DMS153 (cell line): Measurements from ENCODE around the gene MRAP2.
A peak's percentile ranks its signal among the peaks of the same experiment; 100 is the strongest.
"Not testable (repeated sequence)": the region's sequence is repeated elsewhere in the genome, so short reads cannot be mapped to it uniquely, and the experiment has no call there.

Source experiments
- DNase-seq: peaks from one replicate; lab custom pipeline; 2025; lab: John Stamatoyannopoulos, UW

MRAP2 gene

DNA sequence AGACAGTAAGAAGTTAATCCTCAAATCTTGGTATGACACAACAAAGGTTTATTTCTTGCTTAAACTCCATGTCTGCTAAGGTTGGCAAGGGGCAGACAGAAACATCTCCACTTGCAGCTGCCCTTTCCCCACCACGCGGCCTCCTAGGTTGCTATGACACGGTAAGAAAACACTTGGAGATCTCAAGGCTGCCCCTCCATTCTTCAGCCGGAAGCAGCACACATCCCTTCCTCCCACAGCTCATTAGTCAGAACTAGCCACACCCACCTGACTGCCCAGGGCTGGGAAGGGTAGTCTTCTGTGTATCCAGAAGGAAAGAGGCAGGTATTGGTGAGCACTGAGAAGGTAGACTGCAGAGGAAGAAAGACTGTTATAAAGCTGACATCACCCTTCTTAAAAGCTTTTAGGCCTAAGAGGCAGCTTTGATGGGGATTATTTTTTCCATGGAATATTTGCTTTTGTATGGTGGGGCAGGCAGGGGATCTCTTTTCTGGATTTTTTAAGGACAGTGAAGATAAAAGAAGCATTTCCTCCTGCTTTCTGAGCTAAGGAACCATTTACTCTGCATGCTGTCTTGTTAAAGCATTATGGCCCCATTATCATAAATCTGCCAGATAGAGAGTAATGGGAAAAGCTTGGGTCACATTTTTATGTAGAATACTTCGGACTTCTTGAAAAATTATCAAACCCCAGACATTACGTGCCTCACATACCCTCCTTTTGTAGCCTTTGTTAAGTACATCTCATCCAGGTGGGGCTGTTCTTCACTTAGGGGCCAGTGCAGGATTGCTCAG lies 41.6 kb downstream of the MRAP2 start:
- peak; percentile 25 for DNase-seq

DNA sequence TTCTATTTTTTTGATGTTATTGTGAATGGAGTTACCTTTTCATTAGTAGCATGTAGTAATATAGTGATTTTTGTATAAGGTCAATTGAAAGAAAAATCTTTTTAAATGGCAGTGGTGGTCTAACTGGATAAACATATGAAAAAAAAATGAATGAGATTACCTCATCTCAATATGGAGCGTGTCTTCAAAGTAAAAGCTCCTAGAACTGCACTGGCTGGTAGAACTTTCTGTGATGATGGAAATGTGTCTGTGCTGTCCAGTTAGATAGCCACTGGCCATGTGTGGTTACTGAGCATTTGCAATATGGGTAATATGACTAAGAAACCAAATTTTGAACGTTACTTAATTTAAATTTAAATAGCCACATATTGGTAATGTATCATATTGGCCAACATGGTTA lies 44.1 kb downstream of the MRAP2 start:
- DNase-seq = no peak

DNA sequence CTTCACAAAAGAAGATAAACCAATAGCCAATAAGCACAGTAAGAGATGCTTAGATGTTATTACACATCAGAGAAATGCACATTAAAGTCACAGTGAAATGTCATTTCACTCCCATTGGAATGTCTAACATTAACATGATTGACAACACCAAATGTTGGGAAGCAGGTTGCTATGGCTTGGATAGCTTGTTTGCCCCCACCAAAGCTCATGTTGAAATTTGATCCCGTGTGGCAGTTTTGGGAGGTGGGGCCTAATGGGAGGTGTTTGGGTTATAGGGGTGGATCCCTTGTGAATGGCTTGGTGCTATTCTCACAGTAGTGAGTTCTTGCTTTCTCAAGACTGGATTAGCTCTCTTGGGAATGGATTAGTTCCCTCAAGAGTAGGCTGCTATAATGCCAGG lies 44.8 kb downstream of the MRAP2 start:
- DNase-seq = no peak

DNA sequence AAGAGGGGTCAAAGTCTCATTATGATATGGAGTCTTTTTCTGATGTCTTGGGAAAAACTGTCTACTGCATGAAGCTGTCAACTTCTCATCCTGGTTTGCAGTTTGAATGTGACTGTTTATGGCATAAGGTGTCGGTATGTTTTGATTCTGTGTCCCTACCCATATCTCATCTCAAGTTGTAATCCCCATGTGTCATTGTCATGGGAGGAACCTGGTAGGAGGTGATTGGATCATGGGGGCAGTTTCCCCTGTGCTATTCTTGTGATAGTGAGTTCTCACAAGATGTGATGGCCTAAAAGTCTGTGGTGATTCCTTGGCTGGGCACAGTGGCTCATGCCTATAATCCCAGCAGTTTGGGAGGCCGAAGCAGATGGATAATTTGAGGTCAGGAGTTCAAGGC lies 47.6 kb downstream of the MRAP2 start:
- DNase-seq = no peak

DNA sequence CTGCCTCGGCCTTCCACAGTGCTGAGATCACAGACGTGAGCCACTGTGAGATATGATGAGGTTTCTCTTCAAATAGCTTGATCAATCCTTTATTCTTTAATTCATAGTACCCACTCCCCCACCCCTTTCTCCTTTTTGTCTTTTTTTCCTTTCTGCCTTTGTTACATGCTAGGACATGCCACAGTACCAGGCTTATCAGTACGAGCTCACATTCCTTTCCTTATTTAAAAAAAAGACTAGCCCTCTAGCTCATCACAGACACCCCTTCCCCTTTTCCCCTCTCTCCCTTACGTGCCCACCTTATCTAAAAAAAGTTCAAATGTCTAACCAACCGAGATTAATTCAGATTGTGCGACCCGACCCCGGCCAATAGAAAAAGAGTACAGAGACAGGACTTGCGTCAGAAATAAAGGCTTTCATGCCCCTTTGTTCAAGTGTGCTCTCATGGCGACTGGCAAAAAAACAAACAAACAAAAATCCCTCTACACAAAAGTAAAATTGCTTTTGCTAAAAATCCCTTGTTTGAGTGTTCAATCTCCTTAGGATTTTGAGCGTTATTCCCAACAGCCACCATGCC lies 49.2 kb downstream of the MRAP2 start:
- peak; percentile 36 for DNase-seq

DNA sequence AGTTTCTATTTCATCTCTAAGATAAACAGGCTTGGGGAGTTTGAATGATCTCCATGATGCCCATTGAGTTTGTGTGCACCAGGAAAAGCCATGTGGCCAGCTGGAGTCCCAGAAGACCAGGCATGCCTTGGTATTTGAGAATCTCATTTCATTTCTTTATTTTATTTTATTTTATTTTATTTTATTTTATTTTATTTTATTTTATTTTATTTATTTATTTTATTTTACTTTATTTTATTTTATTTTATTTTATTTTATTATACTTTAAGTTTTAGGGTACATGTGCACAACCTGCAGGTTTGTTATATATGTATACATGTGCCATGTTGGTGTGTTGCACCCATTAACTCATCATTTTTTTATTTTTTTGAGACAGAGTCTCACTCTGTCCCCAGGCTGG lies 51.1 kb downstream of the MRAP2 start:
- DNase-seq = not testable (repeated sequence)

DNA sequence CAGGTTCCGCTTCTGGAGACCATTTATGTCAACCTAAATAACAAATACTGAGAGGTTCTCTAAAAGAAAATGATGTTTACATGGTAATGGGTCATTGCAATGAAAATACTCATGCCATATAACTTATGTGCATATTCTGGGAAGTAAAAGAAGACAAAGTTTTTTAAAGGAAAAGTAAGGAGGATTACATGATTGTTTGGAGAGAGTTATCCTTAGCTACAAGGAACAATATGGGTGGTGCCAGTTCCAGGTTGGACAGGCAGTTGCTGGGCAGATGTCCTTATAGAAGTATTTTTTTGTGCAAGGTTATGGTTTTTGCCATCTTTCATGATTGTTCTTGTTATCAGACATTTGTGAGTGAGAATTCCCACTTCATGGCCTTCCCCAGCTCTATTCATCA lies 52.5 kb downstream of the MRAP2 start:
- no peak for DNase-seq

DNA sequence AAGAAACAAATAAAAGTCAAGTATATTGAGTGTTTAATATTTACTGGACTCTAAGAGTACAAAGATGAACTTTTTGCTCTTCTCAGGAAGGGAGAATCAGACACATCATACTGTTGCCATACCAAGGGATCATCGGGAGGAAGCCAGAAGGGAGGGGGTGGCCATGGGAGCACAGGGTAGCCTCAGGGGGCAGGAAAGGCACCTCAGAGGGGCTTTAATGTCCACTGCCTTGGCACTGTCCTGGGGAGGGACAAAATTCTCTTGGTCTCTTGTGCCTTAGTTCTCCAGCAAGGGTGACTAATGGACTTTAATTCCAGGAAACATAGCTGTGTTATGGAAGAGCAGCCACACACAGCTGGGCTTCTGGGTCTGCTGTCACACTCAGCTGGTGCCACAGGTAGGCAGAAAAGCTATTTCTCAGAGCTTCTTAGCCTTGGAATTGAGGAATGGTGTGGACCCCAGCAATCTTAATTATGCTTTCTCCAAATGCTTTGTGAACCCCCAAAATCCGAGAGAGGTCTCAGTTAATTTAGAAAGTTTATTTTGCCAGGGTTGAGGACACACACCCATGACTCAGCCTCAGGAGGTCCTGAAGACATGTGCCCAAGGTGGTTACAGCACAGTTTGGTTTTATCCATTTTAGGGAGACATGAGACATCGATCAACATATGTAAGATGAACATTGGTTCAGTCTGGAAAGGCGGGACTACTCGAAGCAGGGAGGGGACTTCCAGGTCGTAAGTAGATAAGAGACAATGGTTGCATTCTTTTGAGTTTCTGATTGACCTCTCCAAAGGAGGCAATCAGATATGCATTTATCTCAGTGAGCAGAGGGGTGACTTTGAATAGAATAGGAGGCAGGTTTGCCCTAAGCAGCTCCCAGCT lies 53.2 kb downstream of the MRAP2 start:
- no peak for DNase-seq

DNA sequence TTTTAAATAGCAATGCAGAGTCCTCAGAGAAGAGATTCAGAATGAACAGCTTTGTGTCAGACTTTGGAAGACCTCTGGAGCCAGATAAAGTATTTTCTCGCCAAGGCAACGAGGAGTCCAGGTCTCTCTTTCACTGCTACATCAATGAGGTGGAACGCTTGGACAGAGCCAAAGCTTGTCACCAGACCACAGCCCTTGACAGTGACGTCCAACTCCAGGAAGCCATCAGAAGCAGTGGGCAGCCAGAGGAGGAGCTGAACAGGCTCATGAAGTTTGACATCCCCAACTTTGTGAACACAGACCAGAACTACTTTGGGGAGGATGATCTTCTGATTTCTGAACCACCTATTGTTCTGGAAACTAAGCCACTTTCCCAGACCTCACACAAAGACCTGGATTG lies 55.5 kb downstream of the MRAP2 start:
- DNase-seq = no peak

DNA sequence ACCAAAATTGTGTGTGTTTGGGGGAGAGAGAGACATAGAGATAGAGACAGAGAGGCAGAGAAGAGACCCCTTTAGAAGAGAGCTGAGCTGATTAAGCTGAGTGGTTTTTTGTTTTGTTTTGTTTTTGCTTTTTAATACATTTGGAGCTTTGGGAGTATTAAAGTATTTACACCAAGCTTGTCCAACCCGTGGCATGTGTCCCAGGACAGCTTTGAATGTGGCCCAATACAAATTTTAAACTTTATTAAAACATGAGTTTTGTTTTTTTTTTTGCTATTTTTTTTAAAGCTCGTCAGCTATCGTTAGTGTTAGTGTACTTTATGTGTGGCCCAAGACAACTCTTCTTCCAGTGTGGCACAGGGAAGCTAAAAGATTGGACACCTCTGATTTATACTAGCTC lies 56.0 kb downstream of the MRAP2 start:
- no peak for DNase-seq

DNA sequence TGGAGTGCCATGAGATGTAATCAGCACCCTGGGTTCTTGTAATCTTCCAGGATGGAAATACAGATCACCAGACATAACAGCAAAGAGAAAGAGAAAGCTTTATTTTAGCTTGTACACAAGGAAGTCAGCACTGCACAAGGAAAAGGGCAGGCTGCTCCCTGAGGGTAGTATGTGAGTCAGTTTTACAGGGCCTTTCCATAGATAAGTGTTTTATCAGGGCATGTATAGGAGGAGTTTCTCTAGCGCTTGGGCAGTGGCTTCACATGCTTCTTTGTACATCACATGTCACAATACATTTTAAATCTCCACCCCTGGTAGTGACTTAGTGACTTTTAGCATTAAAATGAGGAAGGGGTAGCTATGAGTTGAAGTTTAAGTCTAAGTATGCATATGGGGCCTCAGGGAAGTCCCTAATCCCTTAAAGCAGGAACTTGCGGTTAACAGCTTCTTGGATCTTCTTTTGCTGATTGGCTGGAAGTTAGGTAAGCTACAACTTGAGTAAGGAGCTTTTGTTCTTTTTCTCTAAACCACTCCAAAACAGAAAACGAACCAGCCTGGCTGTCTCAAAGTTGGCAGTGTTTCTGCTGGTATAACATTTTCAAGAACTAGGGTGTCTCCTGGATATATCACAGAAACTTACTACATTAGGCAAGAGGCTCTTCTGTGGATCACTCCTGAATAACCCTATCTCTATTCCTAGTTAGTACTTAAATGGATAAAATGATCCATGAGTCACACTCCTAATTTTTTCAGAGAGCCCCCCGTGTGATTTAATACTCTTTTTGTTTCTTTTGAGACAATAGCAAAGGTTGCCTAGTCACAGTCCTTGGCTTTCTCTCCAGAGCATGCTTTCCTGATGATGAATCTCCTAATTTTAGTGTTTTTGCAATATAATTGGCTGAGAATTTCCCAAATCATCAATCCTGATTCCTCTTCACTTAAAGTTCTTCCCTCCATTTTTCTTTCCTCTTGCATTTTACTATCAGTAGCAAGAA lies 60.2 kb downstream of the MRAP2 start:
- no peak for DNase-seq

DNA sequence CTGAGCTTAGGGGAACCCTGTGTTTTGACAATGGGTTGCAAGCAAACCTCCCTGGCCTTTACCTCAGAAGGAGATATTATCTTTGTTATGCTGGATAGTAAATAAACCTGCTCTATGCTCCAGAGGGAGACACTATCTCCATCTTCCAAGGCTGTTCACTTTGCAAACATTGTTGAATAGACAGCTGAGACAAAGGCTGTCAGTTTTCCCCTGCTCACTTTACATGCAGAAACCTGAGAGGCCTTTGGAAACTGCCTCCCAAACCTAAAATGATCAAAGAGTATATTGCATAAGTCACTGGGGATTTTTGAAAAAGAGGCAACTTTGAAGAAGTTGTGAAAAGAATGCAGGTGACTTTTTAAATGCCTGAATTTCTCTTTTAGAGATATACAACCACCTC lies 61.6 kb downstream of the MRAP2 start:
- peak; percentile 25 for DNase-seq

DNA sequence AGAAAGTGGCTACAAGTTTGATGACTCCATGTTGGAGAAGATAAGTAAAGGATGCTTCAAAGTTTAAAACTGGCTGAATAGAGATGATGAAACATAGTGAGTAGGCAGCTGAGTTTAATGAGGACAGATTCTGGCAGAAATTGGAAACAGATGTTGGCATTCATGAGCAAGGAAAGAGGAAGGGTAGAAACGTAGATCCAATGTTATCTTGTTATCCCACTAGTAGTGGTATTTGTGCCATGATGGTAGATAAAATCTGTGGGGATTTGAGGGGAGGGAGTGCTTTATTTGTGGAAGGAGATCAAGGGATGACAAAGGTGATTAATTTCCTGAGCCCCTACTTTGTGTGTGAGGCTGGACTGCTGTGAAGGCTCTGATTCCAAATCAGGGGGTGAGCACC lies 69.5 kb downstream of the MRAP2 start:
- no peak for DNase-seq

DNA sequence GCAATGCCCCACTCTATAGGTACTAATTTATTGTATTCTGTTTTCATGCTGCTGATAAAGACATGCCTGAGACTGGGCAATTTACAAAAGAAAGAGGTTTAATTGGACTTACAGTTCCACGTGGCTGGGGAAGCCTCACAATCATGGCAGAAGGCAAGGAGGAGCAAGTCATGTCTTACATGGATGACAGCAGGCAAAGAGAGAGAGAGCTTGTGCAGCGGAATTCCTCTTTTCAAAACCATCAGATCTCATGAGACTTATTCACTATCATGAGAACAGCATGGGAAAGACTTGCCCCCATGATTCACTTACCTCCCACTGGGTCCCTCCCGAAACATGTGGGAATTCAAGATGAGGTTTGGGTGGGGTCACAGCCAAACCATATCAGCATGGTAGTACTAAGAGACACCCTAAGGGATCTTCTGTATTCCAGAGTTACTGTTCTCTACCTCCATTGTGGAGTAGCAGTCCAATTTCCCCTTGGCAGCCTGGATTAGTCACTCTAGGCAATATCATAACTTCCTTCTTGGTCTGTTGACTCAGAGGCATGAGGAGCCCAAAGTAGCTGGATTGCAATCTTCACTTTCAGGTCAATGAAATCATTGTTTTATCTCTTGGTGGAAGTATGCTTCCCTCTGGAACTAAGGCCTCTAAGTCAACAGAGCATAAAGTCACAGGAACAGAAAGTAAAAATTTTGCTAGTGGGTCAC lies 71.8 kb downstream of the MRAP2 start:
- not testable (repeated sequence) for DNase-seq

DNA sequence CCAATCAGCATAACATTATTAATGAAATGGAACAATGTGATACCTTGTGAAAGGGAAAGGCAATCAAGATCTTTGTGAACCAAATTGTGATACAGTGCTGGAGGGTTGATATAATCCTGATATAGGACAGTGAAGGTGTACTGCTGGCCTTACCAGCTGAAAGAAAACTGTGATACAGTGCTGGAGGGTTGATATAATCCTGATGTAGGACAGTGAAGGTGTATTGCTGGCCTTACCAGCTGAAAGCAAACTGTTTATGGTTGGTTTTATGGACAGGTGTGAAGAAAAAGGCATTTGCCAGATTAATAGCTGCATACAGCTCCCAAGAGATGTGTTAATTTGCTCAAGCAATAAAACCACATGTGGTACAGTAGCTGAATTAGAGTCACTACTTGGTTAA lies 73.9 kb downstream of the MRAP2 start:
- DNase-seq = no peak

DNA sequence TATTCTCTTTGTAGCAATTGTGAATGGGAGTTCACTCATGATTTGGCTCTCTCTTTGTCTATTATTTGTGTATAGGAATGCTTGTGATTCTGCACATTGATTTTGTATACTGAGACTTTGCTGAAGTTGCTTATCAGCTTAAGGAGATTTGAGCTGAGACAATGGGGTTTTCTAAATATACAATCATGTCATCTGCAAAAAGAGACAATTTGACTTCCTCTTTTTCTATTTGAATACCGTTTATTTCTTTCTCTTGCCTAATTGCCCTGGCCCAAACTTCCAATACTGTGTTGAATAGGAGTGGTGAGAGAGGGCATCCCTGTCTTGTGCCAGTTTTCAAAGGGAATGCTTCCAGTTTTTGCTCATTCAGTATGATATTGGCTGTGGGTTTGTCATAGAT lies 77.8 kb downstream of the MRAP2 start:
- not testable (repeated sequence) for DNase-seq

DNA sequence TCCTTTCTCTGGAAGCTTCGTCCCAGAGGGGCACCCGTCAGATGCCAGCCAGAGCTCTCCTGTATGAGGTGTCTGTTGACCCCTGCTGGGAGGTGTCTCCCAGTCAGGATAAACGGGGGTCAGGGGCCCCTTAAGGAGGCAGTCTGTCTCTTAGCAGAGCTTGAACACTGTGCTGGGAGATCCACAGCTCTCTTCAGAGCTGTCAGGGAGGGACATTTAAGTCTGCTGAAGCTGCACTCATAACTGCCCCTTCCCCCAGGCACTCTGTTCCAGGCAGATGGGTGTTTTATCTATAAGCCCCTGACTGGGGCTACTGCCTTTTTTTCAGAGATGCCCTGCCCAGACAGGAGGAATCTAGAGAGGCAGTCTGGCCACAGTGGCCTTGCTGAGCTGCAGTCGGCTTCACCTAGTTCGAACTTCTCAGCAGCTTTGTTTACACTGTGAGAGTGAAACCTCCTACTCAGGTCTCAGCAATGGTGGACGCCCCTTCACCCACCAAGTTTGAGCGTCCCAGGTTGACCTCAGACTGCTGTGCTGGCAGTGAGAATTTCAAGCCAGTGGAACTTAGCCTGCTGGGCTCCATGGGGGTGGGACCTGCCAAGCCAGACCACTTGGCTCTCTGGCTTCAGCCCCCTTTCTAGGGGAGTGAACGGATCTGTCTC lies 81.5 kb downstream of the MRAP2 start:
- DNase-seq = not testable (repeated sequence)

DNA sequence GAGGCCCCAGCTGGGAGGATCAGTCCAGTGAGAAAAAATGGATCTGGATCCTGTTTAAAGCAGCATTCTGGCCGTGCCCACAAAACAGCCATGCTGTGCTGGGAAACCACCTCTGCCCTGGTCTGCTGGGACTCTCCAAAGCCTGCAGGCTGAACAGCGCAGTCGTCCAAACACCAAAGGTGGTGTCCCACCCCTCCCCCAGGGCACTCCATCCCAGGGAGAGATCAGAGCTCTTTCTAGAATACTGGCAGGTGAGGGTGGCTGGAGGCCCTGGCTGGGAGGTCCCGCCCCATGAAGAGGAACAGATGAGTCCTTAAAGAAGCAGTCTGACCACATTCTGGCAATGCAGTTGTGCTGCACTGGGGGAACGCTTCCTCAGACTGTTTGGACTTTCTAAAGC lies 84.6 kb downstream of the MRAP2 start:
- no peak for DNase-seq

DNA sequence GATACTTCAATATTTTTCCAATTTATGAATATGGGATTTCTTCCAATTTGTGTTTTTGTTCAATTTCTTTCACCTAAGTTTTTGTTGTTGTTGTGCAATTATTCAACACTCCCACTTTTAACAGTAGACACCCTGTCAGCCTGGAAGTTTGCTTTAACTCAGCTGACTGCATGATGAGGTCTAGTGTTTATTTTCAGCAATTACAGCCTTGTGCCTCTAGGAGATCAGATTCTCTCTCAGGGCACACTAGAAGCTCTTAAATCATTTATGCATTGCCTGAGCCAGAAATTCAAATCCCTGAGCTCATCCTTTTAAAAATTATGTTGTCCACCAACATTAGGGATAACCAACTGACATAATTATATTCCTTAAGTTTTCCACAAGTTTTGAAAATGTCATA lies 85.7 kb downstream of the MRAP2 start:
- DNase-seq = no peak

DNA sequence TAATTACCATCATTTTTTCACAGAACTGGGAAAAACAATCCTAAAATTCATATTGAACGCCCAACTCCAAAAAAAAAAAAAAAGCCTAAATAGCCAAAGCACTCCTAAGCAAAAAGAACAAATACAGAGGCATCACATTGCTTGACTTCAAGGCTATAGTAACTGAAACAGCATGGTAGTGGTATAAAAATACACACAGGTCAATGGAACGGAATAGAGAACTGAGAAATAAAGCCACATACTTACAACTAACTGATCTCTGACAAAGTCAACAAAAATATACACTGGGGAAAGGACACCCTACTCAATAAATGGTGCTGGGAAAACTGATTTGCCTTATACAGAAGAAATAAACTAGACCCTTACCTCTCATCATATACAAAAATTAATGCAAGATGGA lies 89.6 kb downstream of the MRAP2 start:
- DNase-seq = no peak

DNA sequence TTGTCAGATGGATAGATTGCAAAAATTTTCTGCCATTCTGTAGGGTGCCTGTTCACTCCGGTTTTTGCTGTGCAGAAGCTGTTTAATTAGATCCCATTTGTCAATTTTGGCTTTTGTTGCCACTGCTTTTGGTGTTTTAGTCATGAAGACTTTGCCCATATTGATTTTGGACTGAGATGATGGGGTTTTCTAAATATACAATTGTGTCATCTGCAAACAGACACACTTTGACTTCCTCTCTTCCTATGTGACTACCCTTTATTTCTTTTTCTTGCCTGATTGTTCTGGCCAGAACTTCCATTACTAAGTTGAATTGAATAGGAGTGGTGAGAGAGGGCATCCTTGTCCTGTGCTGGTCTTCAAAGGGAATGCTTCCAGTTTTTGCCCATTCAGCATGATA lies 96.0 kb downstream of the MRAP2 start:
- not testable (repeated sequence) for DNase-seq
